GM12878 (cell line): ENCODE measurements around the gene PLVAP. TPM values are rescaled to one million over a fixed set of nuclear protein-coding genes. Genes with fewer than 3 reads are reported as not detected.

Experiments used
- ATAC-seq: fragments of 200-7000 bp; cut with Tn5 transposase; 3 replicates; pipeline ENCODE4 v1.9.1; 2020; ENCODE audit warnings: mild to moderate bottlenecking, moderate library complexity
- BruUV-seq: library from RNA; stranded (reverse); fragments of 400-500 nt; replicated peaks from 2 replicates; lab custom pipeline; 2021; lab: Mats Ljungman, UMichigan
- CTCF ChIA-PET: fragments of 300-600 bp; sonication (Branson Sonifier 250); formaldehyde crosslinking; extraction: SDS; loops from one replicate; lab custom pipeline; 2021; ENCODE audit warnings: inconsistent platforms; lab: Yijun Ruan, JAX
- POLR2A ChIA-PET: fragments of 350-600 bp; formaldehyde crosslinking; extraction: SDS; loops from one replicate; lab custom pipeline; 2021; ENCODE audit warnings: inconsistent platforms; lab: Charles Lee
- RAD21 ChIA-PET: fragments of 300-600 bp; sonication (Branson Sonifier 250); formaldehyde crosslinking; loops from one replicate; lab custom pipeline; 2023; ENCODE audit warnings: antibody characterized with exemption; ENCODE audit not compliant: unreplicated experiment; lab: Charles Lee
- SMC1A ChIA-PET: fragments of 300-600 bp; sonication (Branson Sonifier 250); formaldehyde crosslinking; loops from one replicate; lab custom pipeline; 2023; ENCODE audit not compliant: unreplicated experiment, uncharacterized antibody; lab: Charles Lee
- DNase-seq: peaks from one replicate; pipeline ENCODE4 v3.0.0-alpha.2; 2011; ENCODE audit warnings: low read depth, low spot score
- FAIRE-seq: peaks from 3 replicates; lab custom pipeline; 2011; peaks lifted over from hg19 to GRCh38; lab: Jason Lieb, UNC
- H2AFZ ChIP-seq: 2 replicates; pipeline ENCODE4 v1.6.0; 2011; ENCODE audit warnings: low read depth, low read length, control low read depth; ENCODE audit not compliant: control insufficient read depth
- H3K27ac ChIP-seq: 2 replicates; pipeline ENCODE4 v1.5.1; 2011; ENCODE audit warnings: control low read depth; ENCODE audit not compliant: control insufficient read depth, insufficient read depth
- H3K27me3 ChIP-seq, 2 experiments: replicated peaks in 1 of 2; 2 replicates each; pipeline versions ENCODE4 v1.6.0 to v1.6.1; 2011; ENCODE audit warnings: low read length in 1 of 2; ENCODE audit not compliant: control insufficient read depth in 2 of 2, insufficient read depth in 2 of 2
- H3K36me3 ChIP-seq, 2 experiments: 2 replicates each; pipeline ENCODE4 v1.5.1; 2011; ENCODE audit warnings: low read length in 1 of 2; ENCODE audit not compliant: control insufficient read depth in 2 of 2, insufficient read depth in 2 of 2
- H3K4me1 ChIP-seq: 2 replicates; pipeline ENCODE4 v1.6.1; 2011; ENCODE audit warnings: mild to moderate bottlenecking, low read length, moderate library complexity, mixed read lengths; ENCODE audit not compliant: control insufficient read depth, insufficient read depth
- H3K4me2 ChIP-seq: 2 replicates; pipeline ENCODE4 v1.6.0; 2011; ENCODE audit warnings: control low read depth; ENCODE audit not compliant: control insufficient read depth, insufficient read depth
- H3K4me3 ChIP-seq: fragments of 200-600 bp; sonication (generic); 2 replicates; pipeline ENCODE4 v1.5.1; 2016
- H3K79me2 ChIP-seq: 2 replicates; pipeline ENCODE4 v1.6.0; 2011; ENCODE audit warnings: low read length; ENCODE audit not compliant: control insufficient read depth, insufficient read depth
- H3K9ac ChIP-seq: 2 replicates; pipeline ENCODE4 v1.8.0; 2011; ENCODE audit warnings: low read length, control low read depth, mixed read lengths; ENCODE audit not compliant: control insufficient read depth, insufficient read depth
- H3K9me3 ChIP-seq: replicated peaks from 3 replicates; pipeline ENCODE4 v1.5.1; 2011; ENCODE audit warnings: mild to moderate bottlenecking, low read length; ENCODE audit not compliant: control insufficient read depth, insufficient read depth
- H4K20me1 ChIP-seq: 2 replicates; pipeline ENCODE4 v1.6.0; 2011; ENCODE audit not compliant: control insufficient read depth, insufficient read depth
- DPF2 ChIP-seq: fragments of 450-650 bp; IDR thresholded peaks from 2 replicates; pipeline ENCODE4 v1.6.1; 2017; ENCODE audit warnings: mild to moderate bottlenecking
- EP300 ChIP-seq, 2 experiments: fragments of 150-350 bp in 1 of 2; IDR thresholded peaks; 2 replicates each; pipeline ENCODE4 v1.6.1; 2011 to 2012; ENCODE audit warnings: low read depth in 2 of 2, low read length in 2 of 2, borderline replicate concordance in 1 of 2, improper control_type of control experiment in 1 of 2, inconsistent platforms in 1 of 2; ENCODE audit not compliant: control insufficient read depth in 1 of 2
- LARP7 ChIP-seq: fragments of 450-650 bp; IDR thresholded peaks from 2 replicates; pipeline ENCODE4 v1.6.1; 2017; ENCODE audit warnings: mild to moderate bottlenecking
- PAX8 ChIP-seq: fragments of 450-650 bp; IDR thresholded peaks from 2 replicates; pipeline ENCODE4 v1.6.1; 2017; ENCODE audit warnings: mild to moderate bottlenecking, moderate library complexity
- TCF3 ChIP-seq: IDR thresholded peaks from 2 replicates; pipeline ENCODE4 v1.6.1; 2012; ENCODE audit warnings: low read depth, mild to moderate bottlenecking, low read length, borderline replicate concordance; ENCODE audit not compliant: insufficient read depth
- WGBS: methylation state at CpG from one replicate; pipeline ENCODE4 v1.1.6; 2016; ENCODE audit warnings: low lambda C conversion rate; ENCODE audit not compliant: insufficient replicate concordance, insufficient coverage; ENCODE audit errors: missing lambda C conversion rate; 5-methylcytosine and 5-hydroxymethylcytosine counted together
- in situ Hi-C: fragments of 300-500 bp; cut with MboI; formaldehyde crosslinking; loops from 9 replicates; pipeline ENCODE4 v1.14.3; 2018; ENCODE audit warnings: mixed read lengths
- intact Hi-C: fragments of 100-400 bp; cut with micrococcal nuclease; formaldehyde crosslinking; loops from one replicate; pipeline ENCODE4 v1.14.2; 2022; ENCODE audit not compliant: unreplicated experiment
- polyA plus RNA-seq, 11 experiments: library from polyadenylated mRNA; depleted of rRNA in 4 of 11; unstranded in 6 of 11; stranded (reverse) in 5 of 11; fragments of >200 nt; fragmentation: Nextera tagmentation in 4 of 11; fragmentation: Illumina TruSeq in 1 of 11; extraction: Ambion mirVana in 4 of 11; extraction: Trizol in 1 of 11; gene quantifications; 1 replicate in 1 of 11; 2 replicates in 10 of 11; pipeline versions ENCODE4 v1.2.1 to v1.2.3, GENCODE V29; 2011 to 2016; ENCODE audit warnings: inconsistent platforms in 2 of 11, missing spikeins in 2 of 11, low read depth in 1 of 11
- total RNA-seq, 4 experiments: library from RNA; depleted of rRNA in 3 of 4; stranded (reverse); fragments of >200 nt in 3 of 4; fragmentation: Illumina TruSeq in 1 of 4; extraction: Trizol in 1 of 4; gene quantifications; 2 replicates each; pipeline versions ENCODE4 v1.2.1 to v1.2.3, GENCODE V29; 2013 to 2021
- TF ChIP-seq, protein P1 (sequence below): fragments of 450-650 bp; IDR thresholded peaks from 2 replicates; pipeline ENCODE4 v1.6.1; 2017; ENCODE audit warnings: borderline replicate concordance

PLVAP gene
- total and polyA plus RNA-seq, 10 of the 15 experiments (the other 5 are each of a cell fraction or from before 2014, with no cell fraction given): 0.03 to 0.54 (median 0.06) TPM; not detected in 4

- TF ChIP-seq LARP7: no peak
- no peak for TF ChIP-seq EP300 (IDR thresholded peaks at IDR 0.05; ENCODE audit: borderline replicate concordance in 1 of 2, control insufficient read depth in 1 of 2, low read depth in 2 of 2, low read length in 2 of 2)
- no peak for TF ChIP-seq PAX8
- no peak for TF ChIP-seq TCF3
- TF ChIP-seq, all 136 proteins: peak for 0
These were observed 69.2 kb downstream of the PLVAP start (continued) for GRCh38 chr19:17307876-17308377.

GRCh38 chr19:17306285-17306714 is 70.8 kb downstream of the PLVAP start:
- WGBS: 3% methylated on average over 28 of the region's 28 CpGs
- Histone ChIP-seq H3K27ac (peak overlapping the region; percentile 84), H3K9me3 (no peaks in the 10 kb centered on the region), H3K27me3 (no peaks in the 10 kb centered on the region), H3K9ac (peak overlapping the region; percentile 84), H2AFZ (peak overlapping the region; percentile 98), H4K20me1 (peaks cover 3% of the 10 kb centered on the region; the same call in 1 of the 2 replicates), H3K4me3 (peak overlapping the region; percentile 83), H3K4me2 (peak overlapping the region; percentile 38), H3K36me3 (no peaks in the 10 kb centered on the region), H3K4me1 (peaks cover 26% of the 10 kb centered on the region), H3K79me2 (peaks cover 29% of the 10 kb centered on the region)
- ChIA-PET POLR2A (interaction anchor here (0.6 to 1.0 kb wide), 6 partner anchors 30 to 432 kb away, joined by 3 to 4 read pairs (median 4); partner anchors contain the start of gene BST2), RAD21 (interaction anchor here (0.9 kb wide), 1 partner anchor 14 kb away, joined by 4 read pairs; no protein-coding TSS in a partner anchor), SMC1A (interaction anchor here (0.9 to 2.1 kb wide), 3 partner anchors 14 to 113 kb away, joined by 3 to 7 read pairs (median 4); partner anchors contain the start of gene MVB12A), CTCF (interaction anchor here (0.6 to 5.0 kb wide), 4 partner anchors 13 to 93 kb away, joined by 3 to 43 read pairs (median 4); no protein-coding TSS in a partner anchor)
- ATAC-seq: no peak
- no peak for FAIRE-seq
- BruUV-seq: no TSS peak
- DNase-seq: no peak
- in situ Hi-C loops: no loop called here
- TF ChIP-seq, protein P1, sequence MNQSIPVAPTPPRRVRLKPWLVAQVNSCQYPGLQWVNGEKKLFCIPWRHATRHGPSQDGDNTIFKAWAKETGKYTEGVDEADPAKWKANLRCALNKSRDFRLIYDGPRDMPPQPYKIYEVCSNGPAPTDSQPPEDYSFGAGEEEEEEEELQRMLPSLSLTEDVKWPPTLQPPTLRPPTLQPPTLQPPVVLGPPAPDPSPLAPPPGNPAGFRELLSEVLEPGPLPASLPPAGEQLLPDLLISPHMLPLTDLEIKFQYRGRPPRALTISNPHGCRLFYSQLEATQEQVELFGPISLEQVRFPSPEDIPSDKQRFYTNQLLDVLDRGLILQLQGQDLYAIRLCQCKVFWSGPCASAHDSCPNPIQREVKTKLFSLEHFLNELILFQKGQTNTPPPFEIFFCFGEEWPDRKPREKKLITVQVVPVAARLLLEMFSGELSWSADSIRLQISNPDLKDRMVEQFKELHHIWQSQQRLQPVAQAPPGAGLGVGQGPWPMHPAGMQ: no peak
- 0 out of 2 replicates have a peak, but pooled peaks have one; percentile 27 for TF ChIP-seq DPF2
- intact Hi-C loops: loop anchor here (10.0 kb wide), 1 partner anchor 411 kb away; no protein-coding TSS in a partner anchor
